GM12892 (cell line): ENCODE results near the gene RGS17. TPM values are rescaled to one million over a fixed set of nuclear protein-coding genes. Genes with fewer than 3 reads are reported as not detected.

Source experiments
- DNase-seq: peaks from one replicate; pipeline ENCODE4 v3.0.0; 2011; ENCODE audit not compliant: insufficient read length
- FAIRE-seq: peaks from 2 replicates; lab custom pipeline; 2011; peaks lifted over from hg19 to GRCh38; lab: Jason Lieb, UNC
- POLR2A ChIP-seq: IDR thresholded peaks from 2 replicates; pipeline ENCODE4 v1.6.1; 2011; ENCODE audit warnings: low read depth, low read length, control low read depth
- POLR2AphosphoS5 ChIP-seq: IDR thresholded peaks from 2 replicates; pipeline ENCODE4 v1.6.1; 2011; ENCODE audit warnings: low read depth, low read length, control low read depth
- TAF1 ChIP-seq: IDR thresholded peaks from 2 replicates; pipeline ENCODE4 v1.6.1; 2011; ENCODE audit warnings: low read depth, mild to moderate bottlenecking, control low read depth, low read length, borderline replicate concordance
- polyA plus RNA-seq: library from polyadenylated mRNA; unstranded; fragments of >200 nt; gene quantifications from one replicate; pipeline ENCODE4 v1.2.1, GENCODE V29; 2012; ENCODE audit warnings: missing spikeins, inconsistent platforms; ENCODE audit not compliant: missing spikeins

RGS17 gene, protein sequence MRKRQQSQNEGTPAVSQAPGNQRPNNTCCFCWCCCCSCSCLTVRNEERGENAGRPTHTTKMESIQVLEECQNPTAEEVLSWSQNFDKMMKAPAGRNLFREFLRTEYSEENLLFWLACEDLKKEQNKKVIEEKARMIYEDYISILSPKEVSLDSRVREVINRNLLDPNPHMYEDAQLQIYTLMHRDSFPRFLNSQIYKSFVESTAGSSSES
- polyA plus RNA-seq, result 0.19 TPM

- DNase-seq (peak; percentile 49), FAIRE-seq (no peak)
- TF ChIP-seq POLR2AphosphoS5, result no peak
- no peak for TF ChIP-seq TAF1
- no peak for TF ChIP-seq POLR2A
Observed at GRCh38 chr6:153131037-153131981, at the start of gene RGS17. Gene RGS17, minus strand, starts transcription at chr6:153131282. Its CDS starts 87,264 bp downstream, at chr6:153044018.

- no peak for FAIRE-seq
- DNase-seq, result no peak
- TF ChIP-seq POLR2A, result no peak
- TF ChIP-seq POLR2AphosphoS5, result no peak
- no peak for TF ChIP-seq TAF1
Observed at GRCh38 chr6:153172815-153173214, 41.7 kb upstream of the RGS17 start.

- FAIRE-seq, result no peak
- no peak for DNase-seq
- TF ChIP-seq TAF1 (no peak), POLR2AphosphoS5 (no peak), POLR2A (no peak)
Observed at GRCh38 chr6:153170511-153170910, 39.4 kb upstream of the RGS17 start.

DNA sequence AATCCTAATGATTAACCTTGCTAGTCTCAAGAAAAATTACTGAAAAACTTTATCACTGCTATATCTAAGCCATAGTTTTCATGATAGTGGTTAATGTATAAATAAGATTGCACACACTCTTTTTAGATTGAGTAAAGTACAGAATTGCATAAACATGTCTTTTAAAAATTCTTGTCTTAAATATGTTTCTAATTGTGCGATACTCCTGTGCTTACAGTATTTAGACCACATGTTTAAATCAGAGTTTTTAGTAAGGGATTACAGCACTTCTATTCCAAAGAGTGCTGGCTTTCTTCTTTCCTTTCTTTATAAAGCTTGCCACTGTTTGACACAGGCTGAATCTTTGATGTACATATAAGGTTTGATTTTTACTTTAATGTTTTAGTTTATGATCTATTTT lies 36.8 kb upstream of the RGS17 start:
- TF ChIP-seq TAF1 (no peak), POLR2A (no peak), POLR2AphosphoS5 (no peak)
- FAIRE-seq (no peak), DNase-seq (no peak)

GRCh38 chr6:153167061-153167891 lies 36.2 kb upstream of the RGS17 start:
- no peak for FAIRE-seq
- TF ChIP-seq TAF1, result no peak
- no peak for TF ChIP-seq POLR2AphosphoS5
- no peak for TF ChIP-seq POLR2A
- DNase-seq, result no peak

GRCh38 chr6:153162646-153163045 lies 31.6 kb upstream of the RGS17 start:
- FAIRE-seq (no peak), DNase-seq (no peak)
- TF ChIP-seq POLR2AphosphoS5 (no peak), POLR2A (no peak), TAF1 (no peak)

GRCh38 chr6:153162172-153162571 lies 31.1 kb upstream of the RGS17 start:
- no peak for FAIRE-seq

DNA sequence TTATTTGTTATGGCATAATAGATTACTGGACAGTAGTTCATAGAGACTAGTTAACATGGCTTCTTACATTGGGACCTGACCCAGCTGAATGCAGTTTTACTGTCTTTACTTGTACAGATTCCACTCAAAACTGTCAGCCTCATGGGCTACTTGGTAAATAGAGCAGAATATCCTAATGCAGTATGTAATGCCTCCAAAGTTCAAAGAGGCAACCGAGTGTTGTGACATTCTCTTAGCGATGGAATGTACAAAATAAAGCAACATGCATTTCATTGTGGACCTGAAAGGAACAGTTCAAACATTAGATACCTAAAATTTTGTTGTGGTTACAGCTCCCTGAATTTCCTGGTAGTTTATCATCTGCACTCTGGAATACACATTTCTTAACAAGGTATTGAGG lies 29.1 kb upstream of the RGS17 start:
- DNase-seq (no peak), FAIRE-seq (no peak)
- TF ChIP-seq POLR2AphosphoS5 (no peak), TAF1 (no peak)

More at GRCh38 chr6:153162172-153162571, 31.1 kb upstream of the RGS17 start:
- TF ChIP-seq TAF1 (no peak), POLR2A (no peak), POLR2AphosphoS5 (no peak)
- no peak for DNase-seq

DNA sequence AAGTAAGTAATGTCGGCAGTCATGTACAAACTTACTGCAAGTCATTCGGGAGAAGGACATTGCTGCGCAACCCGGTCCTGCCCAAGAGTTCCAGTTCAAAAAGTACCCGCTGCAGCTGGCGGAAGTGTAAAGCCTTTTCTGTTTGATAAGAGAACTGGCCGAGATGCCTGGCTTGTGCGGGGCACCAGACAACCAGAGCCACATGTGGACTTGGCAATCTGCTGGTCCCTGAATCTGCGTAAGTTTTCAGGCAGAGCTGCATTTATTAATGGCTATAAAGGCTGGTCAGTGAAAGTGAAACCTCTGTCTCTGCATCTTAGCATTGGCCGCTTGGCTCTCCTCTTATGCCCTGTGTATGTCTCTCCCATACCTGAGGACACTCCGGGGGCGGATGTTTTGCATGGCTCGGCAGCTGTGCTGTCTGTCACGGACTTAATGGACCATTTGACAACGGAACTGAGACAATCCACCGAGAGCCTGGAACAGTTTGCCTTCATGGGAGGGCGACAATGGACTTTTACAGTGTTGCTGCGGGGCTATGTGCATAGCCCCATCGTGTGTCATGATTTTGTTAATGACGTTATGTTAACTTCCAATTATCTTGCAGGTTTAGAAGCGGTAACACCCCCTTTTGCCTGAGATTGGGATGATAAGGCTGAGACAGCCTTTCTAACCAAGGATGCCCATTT lies 19.8 kb upstream of the RGS17 start:
- FAIRE-seq, result no peak
- DNase-seq, result no peak
- no peak for TF ChIP-seq POLR2AphosphoS5
- no peak for TF ChIP-seq POLR2A
- TF ChIP-seq TAF1, result no peak

- FAIRE-seq (no peak), DNase-seq (no peak)
- no peak for TF ChIP-seq POLR2A
- no peak for TF ChIP-seq TAF1
- TF ChIP-seq POLR2AphosphoS5, result no peak
Observed at GRCh38 chr6:153150371-153150751, 19.3 kb upstream of the RGS17 start.

DNA sequence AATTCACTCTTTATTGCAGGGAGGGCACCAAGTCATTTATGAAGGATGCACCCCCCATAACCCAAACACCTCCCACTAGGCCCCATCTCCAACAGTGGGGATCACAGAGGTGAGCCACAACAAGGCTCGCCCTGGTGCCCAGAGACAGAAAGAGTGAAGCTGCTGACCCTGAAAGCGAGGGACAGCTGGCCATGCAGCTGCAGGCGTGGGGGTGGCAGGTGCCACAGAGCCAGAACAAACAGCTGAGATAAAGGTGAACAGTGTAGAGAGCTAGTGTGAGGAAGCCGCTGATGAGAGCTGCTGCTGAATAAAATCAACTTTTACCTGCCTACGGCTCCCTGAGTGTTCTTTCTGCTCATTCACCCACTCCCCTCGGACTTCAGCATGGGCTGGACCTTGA lies 18.8 kb upstream of the RGS17 start:
- no peak for FAIRE-seq

More for the DNA sequence above, 18.8 kb upstream of the RGS17 start:
- no peak for TF ChIP-seq POLR2AphosphoS5
- no peak for TF ChIP-seq TAF1
- no peak for TF ChIP-seq POLR2A
- no peak for DNase-seq
